VCaP (cell line): ENCODE data around the gene RAI1.

Source experiments
- H3K27ac ChIP-seq: fragments of 450-650 bp; 2 replicates; pipeline ENCODE4 v1.5.1; 2017
- TF ChIP-seq, protein P1 (sequence below): fragments of 450-650 bp; conservative IDR thresholded peaks from 2 replicates; pipeline ENCODE4 v1.5.1; 2017; ENCODE audit warnings: mild to moderate bottlenecking, moderate library complexity

The RAI1 gene

DNA sequence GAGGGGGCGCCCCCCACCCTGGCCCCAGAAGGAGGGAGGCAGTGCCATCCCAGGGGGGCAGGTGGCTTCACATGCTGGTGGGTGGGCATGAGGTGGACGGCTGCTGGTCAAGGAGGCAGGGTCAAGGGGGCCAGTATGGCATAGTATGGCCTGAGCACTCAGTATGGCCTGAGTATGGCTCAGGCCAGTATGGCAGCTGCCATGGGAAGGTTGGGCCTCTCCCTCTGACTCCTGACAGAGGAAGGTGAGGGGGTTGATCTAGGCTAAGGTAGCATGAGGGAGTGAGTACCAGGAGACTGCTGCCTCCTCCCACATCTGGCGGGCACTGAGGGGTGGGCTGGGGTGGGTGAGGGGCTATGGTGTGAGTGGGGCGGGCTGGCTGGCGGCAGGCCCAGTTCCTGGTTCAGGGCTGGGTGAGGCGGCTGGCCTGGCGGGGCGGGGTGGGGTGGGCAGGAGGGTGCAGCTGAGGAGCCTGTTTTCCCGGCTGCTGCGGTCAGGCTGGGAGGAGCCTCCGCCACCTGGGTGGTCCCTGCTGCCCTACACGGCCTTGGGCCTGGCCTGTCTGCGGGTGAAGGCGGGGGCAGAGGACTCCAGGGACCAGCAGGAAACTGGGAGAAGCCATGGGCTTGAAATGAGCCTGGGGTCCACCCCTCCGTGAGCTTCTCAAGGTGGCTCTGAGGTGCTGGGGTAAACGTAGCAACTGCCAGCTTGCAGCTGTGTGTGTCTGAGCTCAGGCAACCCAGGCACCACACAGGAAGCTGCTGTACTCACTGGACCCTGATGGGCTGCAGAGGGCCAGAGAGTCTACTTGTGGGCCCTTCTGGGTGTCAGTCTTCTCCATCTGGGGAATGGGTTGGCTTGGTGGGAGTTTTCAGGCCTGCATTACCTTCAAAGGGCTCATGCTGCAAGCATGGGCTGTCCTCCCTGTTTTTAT is 57.0 kb downstream of the RAI1 start:
- TF ChIP-seq, protein P1, sequence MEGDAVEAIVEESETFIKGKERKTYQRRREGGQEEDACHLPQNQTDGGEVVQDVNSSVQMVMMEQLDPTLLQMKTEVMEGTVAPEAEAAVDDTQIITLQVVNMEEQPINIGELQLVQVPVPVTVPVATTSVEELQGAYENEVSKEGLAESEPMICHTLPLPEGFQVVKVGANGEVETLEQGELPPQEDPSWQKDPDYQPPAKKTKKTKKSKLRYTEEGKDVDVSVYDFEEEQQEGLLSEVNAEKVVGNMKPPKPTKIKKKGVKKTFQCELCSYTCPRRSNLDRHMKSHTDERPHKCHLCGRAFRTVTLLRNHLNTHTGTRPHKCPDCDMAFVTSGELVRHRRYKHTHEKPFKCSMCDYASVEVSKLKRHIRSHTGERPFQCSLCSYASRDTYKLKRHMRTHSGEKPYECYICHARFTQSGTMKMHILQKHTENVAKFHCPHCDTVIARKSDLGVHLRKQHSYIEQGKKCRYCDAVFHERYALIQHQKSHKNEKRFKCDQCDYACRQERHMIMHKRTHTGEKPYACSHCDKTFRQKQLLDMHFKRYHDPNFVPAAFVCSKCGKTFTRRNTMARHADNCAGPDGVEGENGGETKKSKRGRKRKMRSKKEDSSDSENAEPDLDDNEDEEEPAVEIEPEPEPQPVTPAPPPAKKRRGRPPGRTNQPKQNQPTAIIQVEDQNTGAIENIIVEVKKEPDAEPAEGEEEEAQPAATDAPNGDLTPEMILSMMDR, result no peak
- no peak overlapping the region for H3K27ac ChIP-seq

DNA sequence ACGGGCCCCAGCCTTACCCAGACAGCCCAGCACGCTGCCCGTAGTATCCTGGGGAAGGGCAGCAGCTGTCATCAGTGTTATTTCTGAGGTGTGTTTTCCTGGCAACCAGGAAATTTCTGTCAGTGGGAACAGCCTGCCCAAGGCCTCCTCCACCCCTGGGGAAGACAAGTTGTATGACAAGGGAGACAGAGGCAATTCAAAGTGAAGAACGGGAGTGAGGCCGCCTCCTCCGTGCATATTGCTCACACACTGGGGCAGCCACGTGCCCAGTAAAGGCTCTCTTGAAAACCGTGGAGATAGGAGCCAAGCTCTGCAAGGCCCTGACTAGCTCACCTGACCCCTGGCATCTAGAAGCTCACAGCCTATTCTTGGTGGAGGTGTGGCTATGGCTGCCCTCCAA is 57.6 kb downstream of the RAI1 start:
- TF ChIP-seq, protein P1, result no peak
- no peak overlapping the region for H3K27ac ChIP-seq

DNA sequence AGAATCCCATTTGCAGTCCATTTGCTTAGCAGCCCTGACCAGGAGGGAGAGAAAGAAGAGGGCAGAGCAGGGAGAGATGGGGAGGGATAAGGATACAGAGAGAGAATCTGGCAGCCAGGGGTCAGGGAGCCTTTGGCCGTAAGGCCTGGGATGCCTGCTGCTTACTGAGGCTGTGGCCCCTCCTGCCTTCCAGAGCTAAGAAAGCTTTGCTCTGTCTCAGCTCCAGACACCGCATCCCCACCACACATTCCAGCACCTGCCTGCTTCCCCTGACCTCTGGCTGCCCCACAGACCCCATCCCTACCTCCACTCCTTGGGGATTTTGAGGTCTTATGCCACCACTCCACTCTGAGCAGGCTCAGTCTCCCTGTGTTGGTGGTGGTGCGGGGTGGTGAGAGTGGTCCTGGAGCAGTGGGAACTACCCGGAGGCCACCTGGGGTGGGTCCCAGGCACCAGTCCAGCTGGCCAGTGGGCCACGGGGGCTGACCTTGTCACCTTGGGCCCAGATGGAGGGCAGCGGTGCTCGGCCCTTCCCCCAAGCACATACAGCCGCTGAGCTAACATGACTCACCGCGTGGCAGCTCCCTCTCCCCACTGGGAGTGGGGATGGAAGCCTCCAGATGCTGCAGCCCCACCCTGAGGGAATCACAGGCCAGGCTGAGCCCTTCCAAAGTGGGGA is 58.3 kb downstream of the RAI1 start:
- no peak overlapping the region for H3K27ac ChIP-seq
- TF ChIP-seq, protein P1, result no peak

DNA sequence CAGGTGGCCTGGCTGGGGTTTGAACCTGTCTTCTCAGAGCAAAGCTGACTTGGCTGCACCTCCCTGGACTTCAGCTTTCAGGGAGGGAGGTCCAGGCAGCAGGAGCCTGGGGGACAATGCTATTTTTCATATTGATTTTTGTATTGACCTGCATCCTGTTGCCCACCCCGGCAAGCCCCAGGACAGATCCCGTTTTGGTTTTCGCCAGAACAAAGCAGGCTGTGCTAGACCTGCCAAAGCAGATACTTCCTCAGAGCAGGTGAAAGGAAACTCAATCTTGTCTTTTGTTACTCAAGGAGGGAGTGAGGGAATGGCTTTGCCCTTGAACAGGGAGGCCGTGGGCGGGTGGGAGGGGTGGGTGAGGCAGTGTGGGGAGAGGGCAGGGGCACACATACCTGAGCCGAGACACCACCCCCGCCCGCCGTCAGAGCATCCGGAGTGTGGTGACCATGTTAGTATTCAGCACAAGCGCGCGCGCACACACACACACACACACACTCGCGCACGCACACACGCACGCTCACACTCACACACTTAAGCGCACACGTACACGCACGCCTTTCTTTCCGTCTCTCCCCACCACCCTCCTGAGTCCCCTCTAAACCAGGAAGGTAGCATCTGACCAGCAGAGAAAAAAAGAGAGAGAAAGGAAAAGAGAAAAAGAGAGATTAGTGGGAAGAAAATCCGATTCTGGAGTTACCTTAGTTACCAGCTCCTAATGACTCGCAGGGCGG is 59.5 kb downstream of the RAI1 start:
- no peak overlapping the region for H3K27ac ChIP-seq
- TF ChIP-seq, protein P1, result no peak

DNA sequence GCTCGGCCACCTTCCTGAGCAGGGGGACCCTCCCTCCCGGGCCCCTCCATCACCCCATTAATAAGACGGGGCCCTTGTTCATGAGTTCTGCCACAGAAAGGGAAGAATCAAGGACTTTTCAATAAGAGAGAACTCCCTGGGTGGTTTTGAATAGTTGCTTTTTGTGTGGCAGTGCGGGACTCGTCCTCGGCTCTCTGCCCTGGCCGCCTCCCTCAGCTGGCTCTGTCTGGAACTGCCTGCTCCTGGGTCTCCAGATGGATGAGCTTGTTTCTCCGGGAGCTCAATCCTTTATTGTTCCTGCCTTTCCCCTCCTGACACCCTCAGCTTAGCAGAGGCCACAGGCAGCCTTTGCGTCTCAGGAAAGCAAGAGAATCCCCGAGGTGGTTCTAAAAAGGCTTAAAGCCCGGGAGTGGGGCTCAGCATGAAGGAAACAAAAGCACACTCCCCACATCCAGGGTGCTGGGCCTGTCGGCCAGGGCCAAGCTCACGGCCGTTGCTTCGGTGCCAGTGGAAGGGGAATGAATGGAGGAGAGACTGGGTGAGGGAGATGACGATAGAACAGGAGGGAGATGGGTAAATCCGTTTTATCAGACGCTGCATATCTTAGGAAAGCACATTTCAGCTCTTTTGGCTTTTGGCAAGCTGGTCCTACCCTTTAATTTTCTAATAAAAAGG is 60.2 kb downstream of the RAI1 start:
- H3K27ac ChIP-seq, result no peak overlapping the region
- TF ChIP-seq, protein P1, result no peak

DNA sequence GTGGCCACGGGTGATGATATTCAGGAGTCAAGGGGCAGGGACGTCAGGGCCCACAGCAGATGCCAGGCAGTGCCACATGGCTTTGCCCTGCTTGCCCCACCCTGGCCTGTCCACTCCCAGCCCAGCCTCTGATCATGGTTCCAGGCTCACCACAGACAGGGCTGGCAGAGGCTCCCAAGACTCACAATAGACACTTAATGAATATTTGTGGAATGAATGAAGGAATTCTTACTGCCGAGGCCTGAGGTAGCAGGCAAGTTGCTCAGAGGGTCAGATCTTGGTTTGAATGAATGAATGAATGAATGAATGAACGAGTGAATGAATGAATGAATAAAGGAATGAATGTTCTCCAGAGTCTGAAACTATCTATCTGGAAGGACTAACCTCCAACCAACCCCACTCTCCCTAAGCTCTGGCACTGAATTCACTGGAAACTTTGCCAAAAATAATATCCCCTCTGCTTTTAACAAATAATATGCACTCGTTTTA is 60.9 kb downstream of the RAI1 start:
- TF ChIP-seq, protein P1, result no peak
- no peak overlapping the region for H3K27ac ChIP-seq
